HepG2 (cell line): ENCODE measurements around the gene CHRNB1. TPM values are rescaled to one million over a fixed set of nuclear protein-coding genes. Genes with fewer than 3 reads are reported as not detected.

ENCODE experiments used
- ADNP ChIP-seq: sonication (generic); formaldehyde crosslinking; IDR thresholded peaks from 2 replicates; pipeline ENCODE4 v1.4.0; 2020; ENCODE audit warnings: missing genetic modification reagents
- HNRNPLL ChIP-seq: fragments of 200-400 bp; formaldehyde crosslinking; IDR thresholded peaks from 2 replicates; pipeline ENCODE4 v1.6.1; 2017; ENCODE audit warnings: mild to moderate bottlenecking, low read depth, low read length; ENCODE audit not compliant: poor library complexity, severe bottlenecking
- KAT2B ChIP-seq: fragments of 150-350 bp; IDR thresholded peaks from 2 replicates; pipeline ENCODE4 v1.6.1; 2014; ENCODE audit warnings: low read depth, low read length, borderline replicate concordance
- NCOA5 ChIP-seq: sonication (generic); formaldehyde crosslinking; IDR thresholded peaks from 2 replicates; pipeline ENCODE4 v1.4.0; 2020; ENCODE audit warnings: missing genetic modification reagents
- PHF8 ChIP-seq: sonication (generic); formaldehyde crosslinking; IDR thresholded peaks from 2 replicates; pipeline ENCODE4 v1.5.0; 2020; ENCODE audit warnings: missing genetic modification reagents
- RBM39 ChIP-seq: fragments of 200-400 bp; formaldehyde crosslinking; IDR thresholded peaks from one replicate; pipeline ENCODE4 v1.6.1; 2018; ENCODE audit warnings: antibody characterized with exemption, mild to moderate bottlenecking, low read depth, low read length; ENCODE audit not compliant: poor library complexity, severe bottlenecking
- REL ChIP-seq: sonication (generic); formaldehyde crosslinking; conservative IDR thresholded peaks from 2 replicates; pipeline ENCODE4 v1.8.0; 2022; ENCODE audit warnings: mild to moderate bottlenecking, missing genetic modification reagents, moderate library complexity
- ZFP41 ChIP-seq: sonication (generic); formaldehyde crosslinking; IDR thresholded peaks from 2 replicates; pipeline ENCODE4 v1.4.0; 2020; ENCODE audit warnings: mild to moderate bottlenecking, missing genetic modification reagents, borderline replicate concordance
- ZNF10 ChIP-seq: sonication (generic); formaldehyde crosslinking; IDR thresholded peaks from 2 replicates; pipeline ENCODE4 v1.4.0; 2020; ENCODE audit warnings: mild to moderate bottlenecking, low read depth, missing genetic modification reagents, borderline replicate concordance
- ZNF207 ChIP-seq: fragments of 450-650 bp; IDR thresholded peaks from 2 replicates; pipeline ENCODE4 v1.6.1; 2016; ENCODE audit warnings: antibody characterized with exemption, borderline replicate concordance
- ZNF24 ChIP-seq: fragments of 450-650 bp; IDR thresholded peaks from 2 replicates; pipeline ENCODE4 v1.6.1; 2017; ENCODE audit warnings: antibody characterized with exemption, mild to moderate bottlenecking
- ZNF432 ChIP-seq: sonication (generic); formaldehyde crosslinking; IDR thresholded peaks from 2 replicates; pipeline ENCODE4 v1.5.0; 2020; ENCODE audit warnings: missing genetic modification reagents, mild to moderate bottlenecking, borderline replicate concordance
- ZNF547 ChIP-seq: sonication (generic); formaldehyde crosslinking; IDR thresholded peaks from 2 replicates; pipeline ENCODE4 v1.5.1; 2020; ENCODE audit warnings: mild to moderate bottlenecking, missing genetic modification reagents
- ZNF567 ChIP-seq: sonication (generic); formaldehyde crosslinking; IDR thresholded peaks from 2 replicates; pipeline ENCODE4 v1.8.1; 2023; ENCODE audit warnings: mild to moderate bottlenecking, missing genetic modification reagents, borderline replicate concordance
- ZNF747 ChIP-seq: sonication (generic); formaldehyde crosslinking; IDR thresholded peaks from 2 replicates; pipeline ENCODE4 v1.8.1; 2023; ENCODE audit warnings: missing genetic modification reagents, mild to moderate bottlenecking, borderline replicate concordance
- ZNF790 ChIP-seq: sonication (generic); formaldehyde crosslinking; IDR thresholded peaks from 2 replicates; pipeline ENCODE4 v1.8.0; 2022; ENCODE audit warnings: missing genetic modification reagents, mild to moderate bottlenecking, borderline replicate concordance
- polyA plus RNA-seq, 8 experiments: library from polyadenylated mRNA; depleted of rRNA in 3 of 8; stranded (reverse) in 7 of 8; unstranded in 1 of 8; fragments of >200 nt; fragmentation: Illumina TruSeq in 4 of 8; extraction: Trizol in 4 of 8; gene quantifications; 2 replicates each; pipeline versions ENCODE4 v1.2.1 to v1.2.3, GENCODE V29; 2011 to 2016; ENCODE audit warnings: low read depth in 4 of 8, missing spikeins in 1 of 8, mixed read lengths in 1 of 8; ENCODE audit not compliant: insufficient read depth in 1 of 8
- total RNA-seq, 5 experiments: library from RNA; depleted of rRNA; stranded (reverse); fragments of >200 nt; fragmentation: Illumina TruSeq; extraction: Trizol; gene quantifications; 2 replicates each; pipeline ENCODE4 v1.2.3, GENCODE V29; 2016; ENCODE audit warnings: low read depth in 1 of 5
- TF ChIP-seq, protein P1 (sequence below): sonication (generic); formaldehyde crosslinking; IDR thresholded peaks from 2 replicates; pipeline ENCODE4 v1.8.0; 2023; ENCODE audit warnings: mild to moderate bottlenecking, missing genetic modification reagents
- TF ChIP-seq, protein P2 (sequence below): sonication (generic); formaldehyde crosslinking; IDR thresholded peaks from 2 replicates; pipeline ENCODE4 v1.5.1; 2020; ENCODE audit warnings: mild to moderate bottlenecking, missing genetic modification reagents
- TF ChIP-seq, protein P3 (sequence below): sonication (generic); formaldehyde crosslinking; IDR thresholded peaks from 2 replicates; pipeline ENCODE4 v1.4.0; 2020; ENCODE audit warnings: missing genetic modification reagents
- TF ChIP-seq, protein P4 (sequence below): sonication (generic); formaldehyde crosslinking; IDR thresholded peaks from 2 replicates; pipeline ENCODE4 v1.4.0; 2020; ENCODE audit warnings: missing genetic modification reagents, mild to moderate bottlenecking, borderline replicate concordance

Gene CHRNB1
- total and polyA plus RNA-seq, 2 of the 13 experiments (the other 11 are each of a cell fraction or from before 2014, with no cell fraction given), result 5.4 to 33.7 TPM

DNA sequence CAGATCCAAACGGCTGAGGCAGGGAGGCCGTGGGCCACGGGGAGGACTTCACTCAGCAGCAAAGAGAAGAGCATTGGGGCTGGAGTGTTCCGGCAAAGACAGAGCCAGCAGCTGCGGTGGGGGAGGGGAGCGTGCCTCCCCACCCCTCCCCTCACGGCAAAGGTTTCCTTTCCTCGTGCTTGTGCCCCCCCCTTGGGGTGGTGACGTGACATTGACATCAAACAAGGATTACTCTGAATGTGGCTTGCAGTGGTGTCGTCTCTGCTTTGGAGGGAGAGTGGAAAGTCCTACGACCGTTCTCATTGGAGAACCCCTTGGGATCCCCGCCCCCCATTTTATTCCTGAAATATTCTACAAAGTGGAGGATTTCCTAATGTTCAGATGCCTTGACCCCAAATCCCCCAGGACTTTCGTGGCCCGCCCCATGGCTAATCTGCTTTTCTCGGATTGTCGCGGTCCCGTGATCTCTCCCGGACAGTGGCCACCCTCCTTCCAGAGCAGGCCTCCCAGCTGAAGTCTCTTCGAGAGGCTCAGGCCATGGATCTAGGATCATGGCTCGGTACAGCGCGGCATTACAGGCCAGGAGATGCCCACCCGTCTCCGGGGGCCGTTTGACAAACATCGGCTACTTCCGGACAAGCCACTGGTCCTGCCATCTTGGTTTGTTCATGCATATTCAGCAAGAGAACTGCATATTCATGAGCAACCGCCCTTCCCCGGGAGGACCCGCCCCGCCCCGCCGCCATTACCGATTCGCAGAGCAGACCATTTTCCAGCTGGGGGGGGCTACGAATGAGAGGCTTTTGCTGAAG lies 38.6 kb downstream of the CHRNB1 start (continued):
- no peak for TF ChIP-seq ZNF10
- no peak for TF ChIP-seq ZNF24
- no peak for TF ChIP-seq ZNF790 (CRISPR knock-in tag)
- TF ChIP-seq ZNF747 (CRISPR knock-in tag), result peak; percentile 62; the same call in 1 of the 2 replicates
- TF ChIP-seq, protein P1, sequence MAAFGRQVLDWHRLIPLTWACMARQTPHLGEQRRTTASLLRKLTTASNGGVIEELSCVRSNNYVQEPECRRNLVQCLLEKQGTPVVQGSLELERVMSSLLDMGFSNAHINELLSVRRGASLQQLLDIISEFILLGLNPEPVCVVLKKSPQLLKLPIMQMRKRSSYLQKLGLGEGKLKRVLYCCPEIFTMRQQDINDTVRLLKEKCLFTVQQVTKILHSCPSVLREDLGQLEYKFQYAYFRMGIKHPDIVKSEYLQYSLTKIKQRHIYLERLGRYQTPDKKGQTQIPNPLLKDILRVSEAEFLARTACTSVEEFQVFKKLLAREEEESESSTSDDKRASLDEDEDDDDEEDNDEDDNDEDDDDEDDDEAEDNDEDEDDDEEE (CRISPR knock-in tag), result no peak
- TF ChIP-seq, protein P2, sequence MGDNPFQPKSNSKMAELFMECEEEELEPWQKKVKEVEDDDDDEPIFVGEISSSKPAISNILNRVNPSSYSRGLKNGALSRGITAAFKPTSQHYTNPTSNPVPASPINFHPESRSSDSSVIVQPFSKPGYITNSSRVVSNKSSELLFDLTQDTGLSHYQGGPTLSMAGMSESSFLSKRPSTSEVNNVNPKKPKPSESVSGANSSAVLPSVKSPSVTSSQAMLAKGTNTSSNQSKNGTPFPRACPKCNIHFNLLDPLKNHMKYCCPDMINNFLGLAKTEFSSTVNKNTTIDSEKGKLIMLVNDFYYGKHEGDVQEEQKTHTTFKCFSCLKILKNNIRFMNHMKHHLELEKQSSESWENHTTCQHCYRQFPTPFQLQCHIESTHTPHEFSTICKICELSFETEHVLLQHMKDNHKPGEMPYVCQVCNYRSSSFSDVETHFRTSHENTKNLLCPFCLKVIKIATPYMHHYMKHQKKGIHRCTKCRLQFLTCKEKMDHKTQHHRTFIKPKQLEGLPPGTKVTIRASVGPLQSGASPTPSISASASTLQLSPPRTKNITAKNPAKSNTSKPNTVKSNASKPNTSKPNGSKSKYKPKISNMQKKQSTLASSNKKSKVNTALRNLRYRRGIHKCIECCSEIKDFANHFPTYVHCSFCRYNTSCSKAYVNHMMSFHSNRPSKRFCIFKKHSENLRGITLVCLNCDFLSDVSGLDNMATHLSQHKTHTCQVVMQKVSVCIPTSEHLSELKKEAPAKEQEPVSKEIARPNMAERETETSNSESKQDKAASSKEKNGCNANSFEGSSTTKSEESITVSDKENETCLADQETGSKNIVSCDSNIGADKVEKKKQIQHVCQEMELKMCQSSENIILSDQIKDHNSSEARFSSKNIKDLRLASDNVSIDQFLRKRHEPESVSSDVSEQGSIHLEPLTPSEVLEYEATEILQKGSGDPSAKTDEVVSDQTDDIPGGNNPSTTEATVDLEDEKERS, result no peak
- TF ChIP-seq ZNF207, result no peak
- no peak for TF ChIP-seq RBM39
- no peak for TF ChIP-seq REL (CRISPR knock-in tag)
- no peak for TF ChIP-seq ZFP41 (CRISPR knock-in tag)
- TF ChIP-seq, protein P3, sequence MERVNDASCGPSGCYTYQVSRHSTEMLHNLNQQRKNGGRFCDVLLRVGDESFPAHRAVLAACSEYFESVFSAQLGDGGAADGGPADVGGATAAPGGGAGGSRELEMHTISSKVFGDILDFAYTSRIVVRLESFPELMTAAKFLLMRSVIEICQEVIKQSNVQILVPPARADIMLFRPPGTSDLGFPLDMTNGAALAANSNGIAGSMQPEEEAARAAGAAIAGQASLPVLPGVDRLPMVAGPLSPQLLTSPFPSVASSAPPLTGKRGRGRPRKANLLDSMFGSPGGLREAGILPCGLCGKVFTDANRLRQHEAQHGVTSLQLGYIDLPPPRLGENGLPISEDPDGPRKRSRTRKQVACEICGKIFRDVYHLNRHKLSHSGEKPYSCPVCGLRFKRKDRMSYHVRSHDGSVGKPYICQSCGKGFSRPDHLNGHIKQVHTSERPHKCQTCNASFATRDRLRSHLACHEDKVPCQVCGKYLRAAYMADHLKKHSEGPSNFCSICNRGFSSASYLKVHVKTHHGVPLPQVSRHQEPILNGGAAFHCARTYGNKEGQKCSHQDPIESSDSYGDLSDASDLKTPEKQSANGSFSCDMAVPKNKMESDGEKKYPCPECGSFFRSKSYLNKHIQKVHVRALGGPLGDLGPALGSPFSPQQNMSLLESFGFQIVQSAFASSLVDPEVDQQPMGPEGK (CRISPR knock-in tag), result peak; percentile 96
- no peak for TF ChIP-seq ZNF567 (CRISPR knock-in tag)
- TF ChIP-seq HNRNPLL, result no peak
- TF ChIP-seq ZNF547 (CRISPR knock-in tag), result no peak
- TF ChIP-seq, protein P4, sequence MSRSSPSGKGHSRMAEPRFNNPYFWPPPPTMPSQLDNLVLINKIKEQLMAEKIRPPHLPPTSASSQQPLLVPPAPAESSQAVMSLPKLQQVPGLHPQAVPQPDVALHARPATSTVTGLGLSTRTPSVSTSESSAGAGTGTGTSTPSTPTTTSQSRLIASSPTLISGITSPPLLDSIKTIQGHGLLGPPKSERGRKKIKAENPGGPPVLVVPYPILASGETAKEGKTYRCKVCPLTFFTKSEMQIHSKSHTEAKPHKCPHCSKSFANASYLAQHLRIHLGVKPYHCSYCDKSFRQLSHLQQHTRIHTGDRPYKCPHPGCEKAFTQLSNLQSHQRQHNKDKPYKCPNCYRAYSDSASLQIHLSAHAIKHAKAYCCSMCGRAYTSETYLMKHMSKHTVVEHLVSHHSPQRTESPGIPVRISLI (CRISPR knock-in tag), result no peak
- TF ChIP-seq PHF8 (CRISPR knock-in tag), result peak; percentile 67
- no peak for TF ChIP-seq NCOA5 (CRISPR knock-in tag)
- TF ChIP-seq ZNF432 (CRISPR knock-in tag), result no peak
- TF ChIP-seq ADNP (CRISPR knock-in tag), result no peak
- TF ChIP-seq KAT2B, result no peak
